Loucy (cell line): ENCODE data around the gene TASP1.

ENCODE experiments used
- H2AFZ ChIP-seq: fragments of 200-600 bp; sonication (generic); 2 replicates; pipeline ENCODE4 v1.6.0; 2016; ENCODE audit warnings: antibody characterized with exemption, mild to moderate bottlenecking, low read length, moderate library complexity
- H3F3A ChIP-seq: fragments of 200-600 bp; 2 replicates; pipeline ENCODE4 v1.6.0; 2016; ENCODE audit warnings: antibody characterized with exemption, low read depth, mild to moderate bottlenecking
- H3K27me3 ChIP-seq: fragments of 200-600 bp; sonication (generic); 2 replicates; pipeline ENCODE4 v1.6.1; 2014; ENCODE audit warnings: low read length, mild to moderate bottlenecking; ENCODE audit not compliant: insufficient read depth, poor library complexity, severe bottlenecking
- H3K36me3 ChIP-seq: fragments of 200-600 bp; sonication (generic); 2 replicates; pipeline ENCODE4 v1.6.1; 2016; ENCODE audit warnings: low read length; ENCODE audit not compliant: insufficient read depth
- H3K4me1 ChIP-seq: fragments of 200-600 bp; sonication (generic); 2 replicates; pipeline ENCODE4 v1.5.1; 2014; ENCODE audit warnings: low read length, mild to moderate bottlenecking; ENCODE audit not compliant: insufficient read depth, poor library complexity, severe bottlenecking
- H3K4me2 ChIP-seq: fragments of 200-600 bp; sonication (generic); 2 replicates; pipeline ENCODE4 v1.6.0; 2014; ENCODE audit warnings: antibody characterized with exemption, low read length, low read depth, mild to moderate bottlenecking; ENCODE audit not compliant: poor library complexity, severe bottlenecking
- H3K4me3 ChIP-seq: fragments of 200-600 bp; sonication (generic); 2 replicates; pipeline ENCODE4 v1.5.1; 2014; ENCODE audit warnings: low read length, mild to moderate bottlenecking, mixed read lengths; ENCODE audit not compliant: poor library complexity, severe bottlenecking
- H3K79me2 ChIP-seq: fragments of 200-600 bp; sonication (generic); 2 replicates; pipeline ENCODE4 v1.6.1; 2014; ENCODE audit warnings: low read length; ENCODE audit not compliant: insufficient read depth
- H3K9ac ChIP-seq: fragments of 200-600 bp; sonication (generic); 2 replicates; pipeline ENCODE4 v1.6.0; 2014; ENCODE audit warnings: mild to moderate bottlenecking, low read depth, low read length, moderate library complexity; ENCODE audit not compliant: poor library complexity, severe bottlenecking
- H3K9me2 ChIP-seq: fragments of 200-600 bp; sonication (generic); replicated peaks from 2 replicates; pipeline ENCODE4 v1.6.1; 2016; ENCODE audit warnings: low read depth, low read length, mixed read lengths
- H3K9me3 ChIP-seq: fragments of 200-600 bp; sonication (generic); 2 replicates; pipeline ENCODE4 v1.6.1; 2014; ENCODE audit warnings: mild to moderate bottlenecking, antibody characterized with exemption, low read length, low read depth; ENCODE audit not compliant: insufficient read depth
- H4K20me1 ChIP-seq: fragments of 200-600 bp; sonication (generic); 2 replicates; pipeline ENCODE4 v1.6.0; 2014; ENCODE audit warnings: antibody characterized with exemption, low read length, mild to moderate bottlenecking; ENCODE audit not compliant: insufficient read depth, poor library complexity, severe bottlenecking
- EZH2phosphoT487 ChIP-seq: fragments of 200-600 bp; IDR thresholded peaks from 2 replicates; pipeline ENCODE4 v1.6.1; 2018; ENCODE audit warnings: antibody characterized with exemption, mild to moderate bottlenecking, moderate library complexity, borderline replicate concordance
- TF ChIP-seq, protein P1 (sequence below): fragments of 200-600 bp; sonication (generic); conservative IDR thresholded peaks from 2 replicates; pipeline ENCODE4 v1.5.1; 2014; ENCODE audit warnings: mild to moderate bottlenecking, antibody characterized with exemption, low read length

Gene TASP1

GRCh38 chr20:13441388-13441787 lies 197.3 kb downstream of the TASP1 start:
- H3K4me1 ChIP-seq, result peaks cover 4% of the 10 kb centered on the region
- H3K79me2 ChIP-seq, result no peaks in the 10 kb centered on the region
- H3K9me2 ChIP-seq, result no peaks in the 10 kb centered on the region
- H3K4me2 ChIP-seq, result no peak overlapping the region
- H3K36me3 ChIP-seq, result no peaks in the 10 kb centered on the region
- H3K27me3 ChIP-seq, result no peaks in the 10 kb centered on the region
- 0 out of 2 replicates have a peak, but pooled peaks cover 3% of the 10 kb centered on the region for H3K9me3 ChIP-seq
- no peak overlapping the region for H3K4me3 ChIP-seq
- no peak overlapping the region for H3K9ac ChIP-seq
- H4K20me1 ChIP-seq, result no peaks in the 10 kb centered on the region
- H2AFZ ChIP-seq, result no peak overlapping the region
- H3F3A ChIP-seq, result no peaks in the 10 kb centered on the region
- no peak for TF ChIP-seq EZH2phosphoT487
- TF ChIP-seq, protein P1, sequence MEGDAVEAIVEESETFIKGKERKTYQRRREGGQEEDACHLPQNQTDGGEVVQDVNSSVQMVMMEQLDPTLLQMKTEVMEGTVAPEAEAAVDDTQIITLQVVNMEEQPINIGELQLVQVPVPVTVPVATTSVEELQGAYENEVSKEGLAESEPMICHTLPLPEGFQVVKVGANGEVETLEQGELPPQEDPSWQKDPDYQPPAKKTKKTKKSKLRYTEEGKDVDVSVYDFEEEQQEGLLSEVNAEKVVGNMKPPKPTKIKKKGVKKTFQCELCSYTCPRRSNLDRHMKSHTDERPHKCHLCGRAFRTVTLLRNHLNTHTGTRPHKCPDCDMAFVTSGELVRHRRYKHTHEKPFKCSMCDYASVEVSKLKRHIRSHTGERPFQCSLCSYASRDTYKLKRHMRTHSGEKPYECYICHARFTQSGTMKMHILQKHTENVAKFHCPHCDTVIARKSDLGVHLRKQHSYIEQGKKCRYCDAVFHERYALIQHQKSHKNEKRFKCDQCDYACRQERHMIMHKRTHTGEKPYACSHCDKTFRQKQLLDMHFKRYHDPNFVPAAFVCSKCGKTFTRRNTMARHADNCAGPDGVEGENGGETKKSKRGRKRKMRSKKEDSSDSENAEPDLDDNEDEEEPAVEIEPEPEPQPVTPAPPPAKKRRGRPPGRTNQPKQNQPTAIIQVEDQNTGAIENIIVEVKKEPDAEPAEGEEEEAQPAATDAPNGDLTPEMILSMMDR, result no peak

DNA sequence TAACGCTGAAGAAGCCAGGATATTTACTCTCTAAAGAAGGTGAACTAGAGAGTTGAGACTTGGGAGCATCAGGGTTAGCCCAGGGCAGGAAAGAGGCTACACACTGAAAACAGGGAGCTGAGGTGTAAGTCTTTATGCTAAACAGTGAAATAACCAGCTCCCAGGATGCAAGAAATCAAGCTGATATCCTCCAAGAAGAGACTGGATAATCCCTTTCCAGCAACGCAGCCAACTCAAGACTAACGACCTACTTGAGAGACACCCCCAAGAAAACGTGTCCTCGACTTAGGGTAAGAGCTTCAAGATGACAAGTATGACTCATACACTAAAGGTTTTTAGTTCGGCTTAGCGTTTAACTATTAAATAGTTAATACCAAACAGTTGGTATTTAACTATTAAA lies 202.2 kb downstream of the TASP1 start:
- H3K4me2 ChIP-seq, result no peak overlapping the region
- peaks cover 7% of the 10 kb centered on the region; the same call in 1 of the 2 replicates for H3K36me3 ChIP-seq
- no peaks in the 10 kb centered on the region for H3K27me3 ChIP-seq
- H3K9me3 ChIP-seq, result 0 out of 2 replicates have a peak, but pooled peaks cover 3% of the 10 kb centered on the region
- no peak overlapping the region for H2AFZ ChIP-seq
- H3F3A ChIP-seq, result no peaks in the 10 kb centered on the region
- H4K20me1 ChIP-seq, result no peaks in the 10 kb centered on the region
- H3K4me1 ChIP-seq, result no peaks in the 10 kb centered on the region
- no peaks in the 10 kb centered on the region for H3K79me2 ChIP-seq
- no peak overlapping the region for H3K9ac ChIP-seq
- H3K9me2 ChIP-seq, result no peaks in the 10 kb centered on the region
- no peak for TF ChIP-seq EZH2phosphoT487
- TF ChIP-seq, protein P1, result no peak
- no peak overlapping the region for H3K4me3 ChIP-seq

DNA sequence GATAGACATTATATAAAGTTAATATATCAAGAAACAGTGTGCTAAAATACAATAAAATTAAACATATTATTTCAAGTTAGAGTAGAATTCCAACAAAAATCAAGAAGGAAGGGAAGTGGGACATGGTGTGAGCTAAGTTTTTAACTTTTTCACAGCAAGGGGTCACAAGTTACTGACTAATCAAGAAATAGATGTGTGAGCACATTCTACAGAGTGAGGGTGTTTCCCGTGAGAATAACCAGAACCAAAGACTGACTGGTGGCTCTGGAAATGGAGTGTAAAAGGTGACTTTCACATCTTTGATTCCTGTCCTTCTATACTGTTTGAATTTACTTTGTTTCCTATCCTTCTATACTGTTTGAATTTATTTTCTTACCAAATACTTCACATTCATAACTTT lies 206.6 kb downstream of the TASP1 start:
- TF ChIP-seq, protein P1, result no peak
- TF ChIP-seq EZH2phosphoT487, result no peak
- no peaks in the 10 kb centered on the region for H3K27me3 ChIP-seq
- no peaks in the 10 kb centered on the region for H3K79me2 ChIP-seq
- no peaks in the 10 kb centered on the region for H3K9me3 ChIP-seq
- peaks cover 7% of the 10 kb centered on the region; the same call in 1 of the 2 replicates for H3K36me3 ChIP-seq
- H3F3A ChIP-seq, result no peaks in the 10 kb centered on the region
- no peaks in the 10 kb centered on the region for H4K20me1 ChIP-seq
- H3K4me2 ChIP-seq, result no peak overlapping the region
- H3K9me2 ChIP-seq, result no peaks in the 10 kb centered on the region
- H3K4me3 ChIP-seq, result no peak overlapping the region
- H3K4me1 ChIP-seq, result peaks cover 12% of the 10 kb centered on the region
- H3K9ac ChIP-seq, result no peak overlapping the region
- H2AFZ ChIP-seq, result no peak overlapping the region
